ENCODE measurements around the gene LRRC4B. TPM values are rescaled to one million over a fixed set of nuclear protein-coding genes. Genes with fewer than 3 reads are reported as not detected.

Gene LRRC4B
- total and polyA plus RNA-seq, 2 of the 8 experiments (the other 6 are each of a cell fraction or from before 2014, with no cell fraction given): 13.4 to 21.2 TPM

GRCh38 chr19:50552540-50552939 is 15.7 kb downstream of the LRRC4B start:
- peaks cover 0 to 38% (median 23%) of the 10 kb centered on the region in 4 experiments; a peak in 6 of 7 replicates for H3K27me3 ChIP-seq (replicated peaks in 1 of 4; ENCODE audit: control insufficient read depth in 3 of 4, extremely low read depth in 1 of 4, insufficient read depth in 3 of 4, low read length in 3 of 4)
- no peak overlapping the region for H2AFZ ChIP-seq (ENCODE audit: low read length)
- no peak overlapping the region for H3K23ac ChIP-seq (ENCODE audit: insufficient read length)
- no peak overlapping the region for H4K8ac ChIP-seq (ENCODE audit: extremely low read depth, insufficient read depth, low read length)
- WGBS, 2 experiments (ENCODE audit: extremely low coverage in 1 of 2, insufficient coverage in 1 of 2, insufficient read length in 1 of 2, insufficient replicate concordance in 2 of 2, low coverage in 1 of 2, low lambda C conversion rate in 2 of 2, missing lambda C conversion rate in 1 of 2): 86 to 100% methylated on average over 4 to 13 of the region's 15 CpGs
- H2AK5ac ChIP-seq (ENCODE audit: low read depth, low read length): no peak overlapping the region
- no peaks in the 10 kb centered on the region for H3K36me3 ChIP-seq (ENCODE audit: control insufficient read depth in 2 of 4, insufficient read depth in 4 of 4, low read length in 3 of 4)
- no peak overlapping the region for H3K9ac ChIP-seq (replicated peaks in 1 of 4; ENCODE audit: extremely low read depth in 1 of 4, low read depth in 3 of 4, low read length in 3 of 4)
- H3K56ac ChIP-seq (replicated peaks; ENCODE audit: insufficient read length, low read depth, low read length): no peak overlapping the region
- H3K14ac ChIP-seq (ENCODE audit: insufficient read length): no peak overlapping the region
- H3K4me2 ChIP-seq (ENCODE audit: insufficient read depth in 1 of 2, low read depth in 2 of 2, low read length in 2 of 2): peak overlapping the region; percentile 74 to 94; a peak in 2 of 4 replicates
- no peak for FAIRE-seq
- no peak overlapping the region for H3K4ac ChIP-seq (replicated peaks; ENCODE audit: insufficient read length, low read depth, low read length)
- 0 out of 2 replicates have a peak overlapping the region, but pooled peaks have one; percentile 9 for H2BK15ac ChIP-seq (ENCODE audit: low read length)
- no peak overlapping the region for H4K5ac ChIP-seq (ENCODE audit: insufficient read length, low read depth, low read length)
- H3K79me2 ChIP-seq (ENCODE audit: control insufficient read depth in 1 of 2, insufficient read depth in 2 of 2, low read length in 2 of 2): no peaks in the 10 kb centered on the region; a peak in 1 of 4 replicates
- no peaks in the 10 kb centered on the region for H3K79me1 ChIP-seq (ENCODE audit: low read depth, low read length)
- H3K4me3 ChIP-seq (ENCODE audit: extremely low read depth in 1 of 4, insufficient read depth in 2 of 4, low read depth in 3 of 4, low read length in 4 of 4): no peak overlapping the region
- no peaks in the 10 kb centered on the region for H3K9me3 ChIP-seq (ENCODE audit: insufficient read depth in 2 of 2, low read depth in 1 of 2, low read length in 1 of 2)
- H4K91ac ChIP-seq (replicated peaks; ENCODE audit: insufficient read length, low read length): no peak overlapping the region
- no peak overlapping the region for H2BK20ac ChIP-seq (ENCODE audit: low read length)
- H2BK12ac ChIP-seq (ENCODE audit: low read depth, low read length): peak overlapping the region; percentile 80; the same call in 1 of the 2 replicates
- H3K23me2 ChIP-seq (ENCODE audit: low read depth, low read length): peaks cover 20% of the 10 kb centered on the region
- H2BK120ac ChIP-seq (replicated peaks; ENCODE audit: low read depth, low read length): no peak overlapping the region
- ChIA-PET POLR2A (ENCODE audit: partially characterized antibody) (interaction anchor here (1.2 to 4.1 kb wide), 3 partner anchors 12 to 242 kb away, joined by 3 to 15 read pairs (median 3); no protein-coding TSS in a partner anchor), CTCF (ENCODE audit: partially characterized antibody) (interaction anchor here (1.3 to 10.6 kb wide), 2 partner anchors 12 to 125 kb away, joined by 3 to 269 read pairs; no protein-coding TSS in a partner anchor)
- H2BK5ac ChIP-seq (ENCODE audit: low read depth, low read length): no peak overlapping the region
- H4K20me1 ChIP-seq (replicated peaks in 1 of 2; ENCODE audit: control insufficient read depth in 1 of 2, insufficient read depth in 2 of 2, low read length in 2 of 2): peaks cover 3 to 19% of the 10 kb centered on the region in 2 experiments
- peaks cover 0 to 30% (median 8%) of the 10 kb centered on the region in 4 experiments; a peak in 6 of 7 replicates for H3K4me1 ChIP-seq (replicated peaks in 1 of 4; ENCODE audit: control insufficient read depth in 3 of 4, insufficient read depth in 4 of 4, low read length in 3 of 4)
- H3K27ac ChIP-seq (ENCODE audit: low read depth, low read length): no peak overlapping the region
- no peak for DNase-seq (ENCODE audit: low read depth in 1 of 2, low spot score in 2 of 2)
- H3K18ac ChIP-seq (ENCODE audit: extremely low read depth, low read length): no peak overlapping the region
- TF ChIP-seq RXRA (IDR thresholded peaks at IDR 0.05; ENCODE audit: insufficient read depth, low read depth, low read length) (no peak), TBP (IDR thresholded peaks at IDR 0.05; ENCODE audit: low read depth, low read length) (no peak), YY1 (IDR thresholded peaks at IDR 0.05; ENCODE audit: low read depth, low read length) (no peak), SIRT6 (IDR thresholded peaks at IDR 0.05; ENCODE audit: low read length) (no peak), SIN3A (conservative IDR thresholded peaks at IDR 0.05 in 1 of 2, IDR thresholded peaks at IDR 0.05 in 1 of 2; ENCODE audit: low read depth in 1 of 2, low read length in 2 of 2) (no peak), BACH1 (IDR thresholded peaks at IDR 0.05; ENCODE audit: low read length) (no peak), E2F6 (IDR thresholded peaks at IDR 0.05) (no peak), SP4 (IDR thresholded peaks at IDR 0.05; ENCODE audit: low read length) (no peak), EGR1 (IDR thresholded peaks at IDR 0.05; ENCODE audit: borderline replicate concordance, low read depth, low read length) (no peak), RNF2 (IDR thresholded peaks at IDR 0.05; ENCODE audit: borderline replicate concordance, low read depth, low read length, missing control alignments, poor library complexity, severe bottlenecking) (no peak), JUN (IDR thresholded peaks at IDR 0.05; ENCODE audit: low read depth, low read length) (no peak)
- TF ChIP-seq, protein P1, sequence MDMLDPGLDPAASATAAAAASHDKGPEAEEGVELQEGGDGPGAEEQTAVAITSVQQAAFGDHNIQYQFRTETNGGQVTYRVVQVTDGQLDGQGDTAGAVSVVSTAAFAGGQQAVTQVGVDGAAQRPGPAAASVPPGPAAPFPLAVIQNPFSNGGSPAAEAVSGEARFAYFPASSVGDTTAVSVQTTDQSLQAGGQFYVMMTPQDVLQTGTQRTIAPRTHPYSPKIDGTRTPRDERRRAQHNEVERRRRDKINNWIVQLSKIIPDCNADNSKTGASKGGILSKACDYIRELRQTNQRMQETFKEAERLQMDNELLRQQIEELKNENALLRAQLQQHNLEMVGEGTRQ (IDR thresholded peaks at IDR 0.05; ENCODE audit: low read length): no peak
